Lung (tissue), 12 donors: ENCODE results near the gene ZNF212. TPM values are rescaled to one million over a fixed set of nuclear protein-coding genes. Genes with fewer than 3 reads are reported as not detected.
A peak's percentile ranks its signal among the peaks of the same experiment; 100 is the strongest.

ENCODE experiments used
- ATAC-seq: fragments of 200-7000 bp; cut with Tn5 transposase; one replicate; pipeline ENCODE4 v1.9.1; 2020; ENCODE audit warnings: moderate number of reproducible peaks; ENCODE audit not compliant: insufficient read depth, low FRiP score
- DNase-seq, 3 donors: peaks; one replicate each; pipeline ENCODE4 v3.0.0-alpha.2; 2013 to 2017
- H3K27ac ChIP-seq, 2 donors: one replicate each; pipeline ENCODE4 v1.5.1; 2013; ENCODE audit warnings: mild to moderate bottlenecking in 2 of 2, moderate library complexity in 2 of 2, control low read depth in 1 of 2, inconsistent platforms in 1 of 2, low read depth in 1 of 2, low read length in 1 of 2
- H3K27me3 ChIP-seq, 3 donors: one replicate each; pipeline ENCODE4 v1.5.1; 2013; ENCODE audit warnings: low read length in 2 of 3; ENCODE audit not compliant: control insufficient read depth in 3 of 3, insufficient read depth in 3 of 3
- H3K36me3 ChIP-seq, 4 donors: one replicate each; pipeline ENCODE4 v1.5.1; 2013; ENCODE audit warnings: low read length in 4 of 4, mild to moderate bottlenecking in 1 of 4, moderate library complexity in 1 of 4; ENCODE audit not compliant: control insufficient read depth in 4 of 4, insufficient read depth in 4 of 4
- H3K4me1 ChIP-seq, 5 donors: one replicate each; pipeline ENCODE4 v1.5.1; 2013; ENCODE audit warnings: low read length in 5 of 5, mild to moderate bottlenecking in 2 of 5, moderate library complexity in 1 of 5; ENCODE audit not compliant: control insufficient read depth in 5 of 5, insufficient read depth in 5 of 5
- H3K4me3 ChIP-seq: one replicate; pipeline ENCODE4 v1.5.1; 2013; ENCODE audit warnings: mild to moderate bottlenecking, control low read depth, moderate library complexity
- H3K9ac ChIP-seq, 2 donors: one replicate each; pipeline ENCODE4 v1.5.1; 2013; ENCODE audit warnings: low read length in 2 of 2, control low read depth in 1 of 2; ENCODE audit not compliant: insufficient read depth in 1 of 2
- H3K9me3 ChIP-seq, 4 donors: one replicate each; pipeline ENCODE4 v1.5.1; 2013; ENCODE audit warnings: low read length in 3 of 4, mild to moderate bottlenecking in 1 of 4, moderate library complexity in 1 of 4; ENCODE audit not compliant: control insufficient read depth in 4 of 4, insufficient read depth in 3 of 4
- WGBS, 2 donors: extraction: QIAGEN DNeasy Blood & Tissue Kit; methylation state at CpG; one replicate each; pipeline ENCODE4 v1.1.7; 2013; 5-methylcytosine and 5-hydroxymethylcytosine counted together
- polyA plus RNA-seq, 2 donors: library from polyadenylated mRNA; stranded (reverse); fragments of 200-250 nt; gene quantifications; one replicate each; pipeline ENCODE4 v1.2.1, GENCODE V29; 2013
- total RNA-seq, 2 donors: library from RNA; depleted of rRNA in 1 of 2; stranded (reverse); fragments of >200 nt in 1 of 2; gene quantifications; one replicate each; pipeline ENCODE4 v1.2.1, GENCODE V29; 2014 to 2021
- TF ChIP-seq, protein P1 (sequence below): IDR thresholded peaks from 2 replicates; pipeline ENCODE4 v1.5.1; 2012; ENCODE audit warnings: mild to moderate bottlenecking; ENCODE audit errors: control extremely low read depth, extremely low read depth
- donor health status: control.
- donor health status: control.
- donor health status: Bipolar disorder and iron deficiency.
- donor health status: healthy.
- donor health status: DM: yes; HTN: yes; CAD: no.

Gene ZNF212
- total and polyA plus RNA-seq, 4 donors: 5.7 to 10.2 (median 8.5) TPM

DNA sequence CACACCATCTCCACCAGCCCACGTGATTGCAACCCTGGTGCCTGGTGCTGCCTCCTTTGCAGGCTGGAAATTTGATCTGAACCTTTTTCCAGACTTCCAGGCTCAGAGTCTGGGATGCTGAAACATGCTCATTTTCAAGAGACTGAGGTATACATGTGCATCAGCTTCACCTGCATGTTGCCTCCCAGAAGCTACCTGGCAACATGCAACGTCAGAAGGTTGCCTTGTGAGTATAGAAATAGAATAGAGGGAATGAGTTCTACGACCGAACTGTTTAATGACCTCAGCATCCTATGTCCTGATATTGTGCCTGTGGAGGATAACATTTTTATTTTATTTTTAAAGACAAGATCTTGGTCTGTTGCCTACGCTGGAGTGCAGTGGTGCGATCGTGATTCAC, 1.9 kb upstream of the ZNF212 start:
- no peak for DNase-seq
- Histone ChIP-seq H3K9ac (no peak overlapping the region), H3K9me3 (no peaks in the 10 kb centered on the region), H3K36me3 (no peaks in the 10 kb centered on the region), H3K4me3 (no peak overlapping the region), H3K4me1 (peaks cover 0 to 10% (median 3%) of the 10 kb centered on the region in 5 donors), H3K27me3 (no peaks in the 10 kb centered on the region), H3K27ac (no peak overlapping the region)
- 84 to 89% methylated on average over 7 of the region's 7 CpGs for WGBS, 2 donors
- TF ChIP-seq, protein P1, sequence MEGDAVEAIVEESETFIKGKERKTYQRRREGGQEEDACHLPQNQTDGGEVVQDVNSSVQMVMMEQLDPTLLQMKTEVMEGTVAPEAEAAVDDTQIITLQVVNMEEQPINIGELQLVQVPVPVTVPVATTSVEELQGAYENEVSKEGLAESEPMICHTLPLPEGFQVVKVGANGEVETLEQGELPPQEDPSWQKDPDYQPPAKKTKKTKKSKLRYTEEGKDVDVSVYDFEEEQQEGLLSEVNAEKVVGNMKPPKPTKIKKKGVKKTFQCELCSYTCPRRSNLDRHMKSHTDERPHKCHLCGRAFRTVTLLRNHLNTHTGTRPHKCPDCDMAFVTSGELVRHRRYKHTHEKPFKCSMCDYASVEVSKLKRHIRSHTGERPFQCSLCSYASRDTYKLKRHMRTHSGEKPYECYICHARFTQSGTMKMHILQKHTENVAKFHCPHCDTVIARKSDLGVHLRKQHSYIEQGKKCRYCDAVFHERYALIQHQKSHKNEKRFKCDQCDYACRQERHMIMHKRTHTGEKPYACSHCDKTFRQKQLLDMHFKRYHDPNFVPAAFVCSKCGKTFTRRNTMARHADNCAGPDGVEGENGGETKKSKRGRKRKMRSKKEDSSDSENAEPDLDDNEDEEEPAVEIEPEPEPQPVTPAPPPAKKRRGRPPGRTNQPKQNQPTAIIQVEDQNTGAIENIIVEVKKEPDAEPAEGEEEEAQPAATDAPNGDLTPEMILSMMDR: no peak
- no peak for ATAC-seq

DNA sequence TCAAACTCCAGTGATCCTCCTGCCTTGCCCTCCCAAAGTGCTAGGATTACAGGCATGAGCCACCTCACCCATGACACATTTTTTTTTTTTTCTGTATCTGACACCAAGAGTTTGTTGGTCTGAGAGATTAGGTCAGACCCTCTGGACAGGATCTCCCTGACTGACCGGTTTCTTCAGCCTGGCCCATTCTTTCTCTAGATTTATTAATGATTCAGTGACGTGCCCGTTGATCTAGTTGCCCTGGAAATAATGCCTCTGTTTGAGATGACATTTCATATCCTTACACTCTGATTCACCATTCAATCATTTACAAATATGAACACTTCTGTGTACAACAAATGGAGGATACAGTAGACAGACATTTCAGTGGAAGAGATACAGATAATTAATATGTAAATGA, 1.4 kb upstream of the ZNF212 start:
- TF ChIP-seq, protein P1: no peak
- H3K36me3 ChIP-seq: no peaks in the 10 kb centered on the region
- no peak for ATAC-seq
- H3K9me3 ChIP-seq: no peaks in the 10 kb centered on the region
- H3K27ac ChIP-seq: no peak overlapping the region
- no peaks in the 10 kb centered on the region for H3K27me3 ChIP-seq
- no peak overlapping the region for H3K9ac ChIP-seq
- 77 to 87% methylated on average over 3 of the region's 3 CpGs for WGBS, 2 donors
- H3K4me1 ChIP-seq: peaks cover 0 to 10% (median 3%) of the 10 kb centered on the region in 5 donors
- DNase-seq: no peak
- H3K4me3 ChIP-seq: no peak overlapping the region

DNA sequence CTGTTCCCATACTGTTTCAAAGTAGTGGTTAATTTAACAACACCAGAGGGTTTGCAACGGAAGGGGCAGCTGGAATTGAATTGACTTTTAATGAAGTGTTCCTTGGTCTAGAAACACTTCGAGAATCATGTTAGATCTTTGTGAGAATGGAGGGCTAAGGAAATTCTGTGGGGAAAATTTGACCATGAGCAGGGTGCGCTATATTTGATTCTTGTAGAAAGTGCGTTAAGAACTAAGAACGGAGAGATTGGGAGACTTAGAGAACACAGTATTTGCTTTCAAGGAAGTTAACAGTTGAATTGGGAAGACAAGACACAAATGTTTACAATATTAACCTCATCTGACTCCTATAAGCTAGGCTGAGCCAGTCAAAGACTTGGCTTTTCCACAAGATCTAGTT, 1.2 kb downstream of the ZNF212 start:
- no peak for DNase-seq
- H3K9ac ChIP-seq: peak overlapping the region in 1 of 2 donors; percentile 26

More for the DNA sequence above, 1.2 kb downstream of the ZNF212 start:
- ATAC-seq: no peak
- no peaks in the 10 kb centered on the region for H3K9me3 ChIP-seq
- H3K4me1 ChIP-seq: peaks cover 0 to 10% (median 6%) of the 10 kb centered on the region in 5 donors
- no peak overlapping the region for H3K4me3 ChIP-seq
- no peak overlapping the region for H3K27ac ChIP-seq
- no peaks in the 10 kb centered on the region for H3K27me3 ChIP-seq
- TF ChIP-seq, protein P1: no peak
- WGBS, 2 donors: 76 to 87% methylated on average over 5 of the region's 5 CpGs
- H3K36me3 ChIP-seq: no peaks in the 10 kb centered on the region
